HG03280 (cell line): Measurements from ENCODE around the gene NCBP2.

Experiments used
- ATAC-seq: cut with Tn5 transposase; IDR thresholded peaks from one replicate; pipeline ENCODE4 v1.9.1; 2021; ENCODE audit warnings: mild to moderate bottlenecking, moderate library complexity; ENCODE audit not compliant: unreplicated experiment

Gene NCBP2

GRCh38 chr3:196941729-196942225 is 551 bp downstream of the NCBP2 start:
- ATAC-seq, result peak; percentile 30

GRCh38 chr3:196938576-196938975 is 3.8 kb downstream of the NCBP2 start:
- no peak for ATAC-seq

GRCh38 chr3:196938124-196938523 is 4.2 kb downstream of the NCBP2 start:
- ATAC-seq, result no peak

- no peak for ATAC-seq
These were observed 6.0 kb downstream of the NCBP2 start for GRCh38 chr3:196936288-196936687.

- ATAC-seq, result no peak
These were observed 9.7 kb downstream of the NCBP2 start for GRCh38 chr3:196932600-196932999.

- ATAC-seq, result no peak
These were observed 10.3 kb downstream of the NCBP2 start for GRCh38 chr3:196931828-196932587.

- no peak for ATAC-seq
These were observed 11.2 kb downstream of the NCBP2 start for GRCh38 chr3:196931157-196931556.

GRCh38 chr3:196927571-196928453 is 14.5 kb downstream of the NCBP2 start:
- no peak for ATAC-seq

GRCh38 chr3:196920733-196921132 is 21.6 kb downstream of the NCBP2 start:
- ATAC-seq, result no peak

GRCh38 chr3:196918968-196919367 is 23.4 kb downstream of the NCBP2 start:
- no peak for ATAC-seq

GRCh38 chr3:196916995-196917394 is 25.3 kb downstream of the NCBP2 start:
- ATAC-seq, result no peak

- ATAC-seq, result no peak
These were observed 26.1 kb downstream of the NCBP2 start for GRCh38 chr3:196916221-196916620.

- no peak for ATAC-seq
These were observed 27.0 kb downstream of the NCBP2 start for GRCh38 chr3:196915375-196915774.

GRCh38 chr3:196914866-196915265 is 27.5 kb downstream of the NCBP2 start:
- ATAC-seq, result no peak

GRCh38 chr3:196903740-196904139 is 38.6 kb downstream of the NCBP2 start:
- no peak for ATAC-seq

GRCh38 chr3:196902296-196902695 is 40.0 kb downstream of the NCBP2 start:
- ATAC-seq, result no peak

GRCh38 chr3:196901768-196902167 is 40.6 kb downstream of the NCBP2 start:
- ATAC-seq, result no peak

- no peak for ATAC-seq
These were observed 46.1 kb downstream of the NCBP2 start for GRCh38 chr3:196896229-196896628.

- no peak for ATAC-seq
These were observed 47.6 kb downstream of the NCBP2 start for GRCh38 chr3:196894557-196895295.

- ATAC-seq, result no peak
These were observed 52.3 kb downstream of the NCBP2 start for GRCh38 chr3:196889844-196890708.
